Suprapubic skin (tissue), 3 donors: Measurements from ENCODE around the gene SCUBE1.

ENCODE experiments used
- EP300 ChIP-seq: sonication (generic); formaldehyde crosslinking; IDR thresholded peaks from one replicate; pipeline ENCODE4 v1.6.1; 2017; ENCODE audit warnings: antibody characterized with exemption
- TF ChIP-seq, protein P1 (sequence below), 2 donors: fragments of 200-600 bp in 1 of 2; fragments of 450-650 bp in 1 of 2; sonication (generic) in 1 of 2; IDR thresholded peaks; one replicate each; pipeline ENCODE4 v1.5.1; 2016 to 2019; ENCODE audit warnings: antibody characterized with exemption in 2 of 2, mild to moderate bottlenecking in 1 of 2, moderate library complexity in 1 of 2

DNA sequence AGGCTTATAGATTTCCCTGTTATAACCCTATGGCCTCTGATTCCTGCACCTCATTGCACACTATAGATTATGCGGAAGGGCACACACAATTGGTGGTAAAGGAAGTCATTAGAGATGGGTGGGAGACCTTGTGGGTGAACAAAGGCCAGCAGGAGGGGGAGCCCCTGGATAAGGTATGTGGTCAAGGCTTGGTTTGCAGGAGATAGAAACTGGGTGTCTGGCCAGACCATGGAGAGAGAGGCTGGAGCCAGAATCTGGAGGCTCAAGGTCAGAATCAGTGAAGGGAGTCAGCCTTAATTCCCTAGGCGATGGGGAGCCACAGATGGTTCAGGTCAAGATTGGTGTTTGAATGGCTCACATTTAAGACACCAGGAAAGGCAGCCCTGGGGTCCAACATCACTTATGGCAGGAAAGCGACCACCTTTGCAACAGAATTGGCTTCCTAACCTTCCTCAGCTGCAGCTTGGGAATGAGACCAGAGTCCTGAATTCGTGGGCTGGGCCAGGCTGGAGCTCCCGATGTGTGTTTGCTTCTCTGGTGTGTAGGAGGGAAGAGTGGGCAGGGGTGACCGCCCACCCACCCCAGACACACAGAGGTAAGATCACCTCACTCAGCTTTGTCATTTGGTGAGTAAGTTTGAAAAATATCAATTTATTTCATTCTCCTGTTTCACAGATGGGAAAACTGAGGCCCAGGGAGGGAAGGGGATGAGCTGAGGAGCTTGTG is 22.7 kb upstream of the SCUBE1 start:
- TF ChIP-seq, protein P1, sequence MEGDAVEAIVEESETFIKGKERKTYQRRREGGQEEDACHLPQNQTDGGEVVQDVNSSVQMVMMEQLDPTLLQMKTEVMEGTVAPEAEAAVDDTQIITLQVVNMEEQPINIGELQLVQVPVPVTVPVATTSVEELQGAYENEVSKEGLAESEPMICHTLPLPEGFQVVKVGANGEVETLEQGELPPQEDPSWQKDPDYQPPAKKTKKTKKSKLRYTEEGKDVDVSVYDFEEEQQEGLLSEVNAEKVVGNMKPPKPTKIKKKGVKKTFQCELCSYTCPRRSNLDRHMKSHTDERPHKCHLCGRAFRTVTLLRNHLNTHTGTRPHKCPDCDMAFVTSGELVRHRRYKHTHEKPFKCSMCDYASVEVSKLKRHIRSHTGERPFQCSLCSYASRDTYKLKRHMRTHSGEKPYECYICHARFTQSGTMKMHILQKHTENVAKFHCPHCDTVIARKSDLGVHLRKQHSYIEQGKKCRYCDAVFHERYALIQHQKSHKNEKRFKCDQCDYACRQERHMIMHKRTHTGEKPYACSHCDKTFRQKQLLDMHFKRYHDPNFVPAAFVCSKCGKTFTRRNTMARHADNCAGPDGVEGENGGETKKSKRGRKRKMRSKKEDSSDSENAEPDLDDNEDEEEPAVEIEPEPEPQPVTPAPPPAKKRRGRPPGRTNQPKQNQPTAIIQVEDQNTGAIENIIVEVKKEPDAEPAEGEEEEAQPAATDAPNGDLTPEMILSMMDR (IDR thresholded peaks at IDR 0.05): no peak
- no peak for TF ChIP-seq EP300
